OCI-LY1 (cell line): ENCODE measurements around the gene RHEB.

Experiments used
- H2AFZ ChIP-seq: fragments of 200-600 bp; sonication (generic), shearing (Covaris generic); 2 replicates; pipeline ENCODE4 v1.6.0; 2014; ENCODE audit warnings: antibody characterized with exemption, mild to moderate bottlenecking, low read length
- H3F3A ChIP-seq: fragments of 200-600 bp; sonication (generic), shearing (Covaris generic); 2 replicates; pipeline ENCODE4 v1.6.0; 2014; ENCODE audit warnings: mild to moderate bottlenecking, antibody characterized with exemption, low read length, moderate library complexity; ENCODE audit not compliant: insufficient read depth
- H3K27ac ChIP-seq: fragments of 200-600 bp; sonication (generic); 2 replicates; pipeline ENCODE4 v1.5.1; 2014; ENCODE audit warnings: low read length, mixed run types, mild to moderate bottlenecking, low read depth; ENCODE audit not compliant: poor library complexity, severe bottlenecking
- H3K27me3 ChIP-seq: fragments of 200-600 bp; sonication (generic); 2 replicates; pipeline ENCODE4 v1.6.0; 2014; ENCODE audit warnings: antibody characterized with exemption, mild to moderate bottlenecking, low read length, moderate library complexity; ENCODE audit not compliant: insufficient read depth
- H3K36me3 ChIP-seq: fragments of 200-600 bp; sonication (generic); 2 replicates; pipeline ENCODE4 v1.6.1; 2014; ENCODE audit warnings: mild to moderate bottlenecking, antibody characterized with exemption, low read length, moderate library complexity, mixed read lengths; ENCODE audit not compliant: insufficient read depth
- H3K4me1 ChIP-seq: fragments of 200-600 bp; sonication (generic); 2 replicates; pipeline ENCODE4 v1.5.1; 2014; ENCODE audit warnings: mild to moderate bottlenecking, low read length, moderate library complexity; ENCODE audit not compliant: insufficient read depth, severe bottlenecking
- H3K4me2 ChIP-seq: fragments of 200-600 bp; sonication (generic), shearing (Covaris generic); 2 replicates; pipeline ENCODE4 v1.6.1; 2014; ENCODE audit warnings: low read length
- H3K4me3 ChIP-seq: fragments of 200-600 bp; sonication (generic); 2 replicates; pipeline ENCODE4 v1.5.1; 2014; ENCODE audit warnings: low read length, low read depth, mild to moderate bottlenecking, mixed read lengths; ENCODE audit not compliant: poor library complexity, severe bottlenecking
- H3K79me2 ChIP-seq: fragments of 200-600 bp; shearing (Covaris generic); 2 replicates; pipeline ENCODE4 v1.6.1; 2016; ENCODE audit warnings: mixed run types, low read length, mixed read lengths; ENCODE audit not compliant: insufficient read depth
- H3K9ac ChIP-seq: fragments of 200-600 bp; sonication (generic), shearing (Covaris generic); 2 replicates; pipeline ENCODE4 v1.6.1; 2014; ENCODE audit warnings: mild to moderate bottlenecking, low read length, mixed read lengths
- H3K9me2 ChIP-seq: fragments of 200-600 bp; sonication (generic), shearing (Covaris generic); 2 replicates; pipeline ENCODE4 v1.6.1; 2014; ENCODE audit warnings: low read depth, mild to moderate bottlenecking, low read length, mixed read lengths
- H3K9me3 ChIP-seq: fragments of 200-600 bp; shearing (Covaris generic); 2 replicates; pipeline ENCODE4 v1.6.1; 2014; ENCODE audit warnings: low read length, mixed read lengths
- H4K20me1 ChIP-seq: fragments of 200-600 bp; sonication (generic), shearing (Covaris generic); 2 replicates; pipeline ENCODE4 v1.6.0; 2016; ENCODE audit warnings: mild to moderate bottlenecking, low read length; ENCODE audit not compliant: insufficient read depth
- EZH2 ChIP-seq: fragments of 200-600 bp; sonication (generic), shearing (Covaris generic); IDR thresholded peaks from 2 replicates; pipeline ENCODE4 v1.8.0; 2017; ENCODE audit warnings: borderline replicate concordance, mixed run types, mild to moderate bottlenecking, antibody characterized with exemption, low read length, moderate library complexity, mixed read lengths
- TF ChIP-seq, protein P1 (sequence below): fragments of 200-600 bp; sonication (generic), shearing (Covaris generic); IDR thresholded peaks from 2 replicates; pipeline ENCODE4 v1.5.1; 2017; ENCODE audit warnings: mild to moderate bottlenecking, antibody characterized with exemption, low read length, moderate library complexity, mixed read lengths

Gene RHEB

GRCh38 chr7:151447901-151448260 lies 71.8 kb downstream of the RHEB start:
- no peak overlapping the region for H2AFZ ChIP-seq
- TF ChIP-seq EZH2, result no peak
- TF ChIP-seq, protein P1, sequence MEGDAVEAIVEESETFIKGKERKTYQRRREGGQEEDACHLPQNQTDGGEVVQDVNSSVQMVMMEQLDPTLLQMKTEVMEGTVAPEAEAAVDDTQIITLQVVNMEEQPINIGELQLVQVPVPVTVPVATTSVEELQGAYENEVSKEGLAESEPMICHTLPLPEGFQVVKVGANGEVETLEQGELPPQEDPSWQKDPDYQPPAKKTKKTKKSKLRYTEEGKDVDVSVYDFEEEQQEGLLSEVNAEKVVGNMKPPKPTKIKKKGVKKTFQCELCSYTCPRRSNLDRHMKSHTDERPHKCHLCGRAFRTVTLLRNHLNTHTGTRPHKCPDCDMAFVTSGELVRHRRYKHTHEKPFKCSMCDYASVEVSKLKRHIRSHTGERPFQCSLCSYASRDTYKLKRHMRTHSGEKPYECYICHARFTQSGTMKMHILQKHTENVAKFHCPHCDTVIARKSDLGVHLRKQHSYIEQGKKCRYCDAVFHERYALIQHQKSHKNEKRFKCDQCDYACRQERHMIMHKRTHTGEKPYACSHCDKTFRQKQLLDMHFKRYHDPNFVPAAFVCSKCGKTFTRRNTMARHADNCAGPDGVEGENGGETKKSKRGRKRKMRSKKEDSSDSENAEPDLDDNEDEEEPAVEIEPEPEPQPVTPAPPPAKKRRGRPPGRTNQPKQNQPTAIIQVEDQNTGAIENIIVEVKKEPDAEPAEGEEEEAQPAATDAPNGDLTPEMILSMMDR, result no peak

GRCh38 chr7:151447312-151447711 lies 72.4 kb downstream of the RHEB start:
- H3K4me2 ChIP-seq, result no peak overlapping the region
- no peak overlapping the region for H3K4me3 ChIP-seq
- peaks cover 7% of the 10 kb centered on the region for H3K4me1 ChIP-seq
- no peaks in the 10 kb centered on the region for H3K9me2 ChIP-seq
- no peaks in the 10 kb centered on the region for H3F3A ChIP-seq
- no peaks in the 10 kb centered on the region for H3K9me3 ChIP-seq
- no peak overlapping the region for H3K27ac ChIP-seq
- H4K20me1 ChIP-seq, result no peaks in the 10 kb centered on the region
- no peak overlapping the region for H3K9ac ChIP-seq
- H3K36me3 ChIP-seq, result no peaks in the 10 kb centered on the region
- H3K27me3 ChIP-seq, result peaks cover 13% of the 10 kb centered on the region; the same call in 1 of the 2 replicates
- H2AFZ ChIP-seq, result no peak overlapping the region
- TF ChIP-seq, protein P1, result no peak
- TF ChIP-seq EZH2, result no peak
- no peaks in the 10 kb centered on the region for H3K79me2 ChIP-seq

More at GRCh38 chr7:151447901-151448260, 71.8 kb downstream of the RHEB start:
- H3K36me3 ChIP-seq, result no peaks in the 10 kb centered on the region
- peaks cover 7% of the 10 kb centered on the region for H3K4me1 ChIP-seq
- H3K9ac ChIP-seq, result no peak overlapping the region; the same call in 1 of the 2 replicates
- H4K20me1 ChIP-seq, result no peaks in the 10 kb centered on the region
- no peaks in the 10 kb centered on the region for H3K9me2 ChIP-seq
- H3K27me3 ChIP-seq, result peaks cover 14% of the 10 kb centered on the region; the same call in 1 of the 2 replicates
- H3F3A ChIP-seq, result no peaks in the 10 kb centered on the region
- H3K9me3 ChIP-seq, result no peaks in the 10 kb centered on the region
- peak overlapping the region; percentile 57 for H3K4me2 ChIP-seq
- H3K4me3 ChIP-seq, result peak overlapping the region; percentile 41
- H3K27ac ChIP-seq, result no peak overlapping the region
- H3K79me2 ChIP-seq, result no peaks in the 10 kb centered on the region

GRCh38 chr7:151446412-151446811 lies 73.3 kb downstream of the RHEB start:
- Histone ChIP-seq H3K4me2 (no peak overlapping the region), H3K9me3 (no peaks in the 10 kb centered on the region), H2AFZ (no peak overlapping the region), H4K20me1 (no peaks in the 10 kb centered on the region), H3K4me3 (no peak overlapping the region), H3K9ac (no peak overlapping the region), H3K27me3 (peaks cover 13% of the 10 kb centered on the region; the same call in 1 of the 2 replicates), H3K79me2 (no peaks in the 10 kb centered on the region), H3K27ac (no peak overlapping the region), H3K36me3 (no peaks in the 10 kb centered on the region), H3K4me1 (peaks cover 7% of the 10 kb centered on the region), H3F3A (no peaks in the 10 kb centered on the region), H3K9me2 (no peaks in the 10 kb centered on the region)
- no peak for TF ChIP-seq EZH2
- TF ChIP-seq, protein P1, result no peak
